ENCODE measurements around the gene EGR4. TPM values are rescaled to one million over a fixed set of nuclear protein-coding genes. Genes with fewer than 3 reads are reported as not detected.

The EGR4 gene
- total RNA-seq, 1 donor from 2014 or later, result not detected

DNA sequence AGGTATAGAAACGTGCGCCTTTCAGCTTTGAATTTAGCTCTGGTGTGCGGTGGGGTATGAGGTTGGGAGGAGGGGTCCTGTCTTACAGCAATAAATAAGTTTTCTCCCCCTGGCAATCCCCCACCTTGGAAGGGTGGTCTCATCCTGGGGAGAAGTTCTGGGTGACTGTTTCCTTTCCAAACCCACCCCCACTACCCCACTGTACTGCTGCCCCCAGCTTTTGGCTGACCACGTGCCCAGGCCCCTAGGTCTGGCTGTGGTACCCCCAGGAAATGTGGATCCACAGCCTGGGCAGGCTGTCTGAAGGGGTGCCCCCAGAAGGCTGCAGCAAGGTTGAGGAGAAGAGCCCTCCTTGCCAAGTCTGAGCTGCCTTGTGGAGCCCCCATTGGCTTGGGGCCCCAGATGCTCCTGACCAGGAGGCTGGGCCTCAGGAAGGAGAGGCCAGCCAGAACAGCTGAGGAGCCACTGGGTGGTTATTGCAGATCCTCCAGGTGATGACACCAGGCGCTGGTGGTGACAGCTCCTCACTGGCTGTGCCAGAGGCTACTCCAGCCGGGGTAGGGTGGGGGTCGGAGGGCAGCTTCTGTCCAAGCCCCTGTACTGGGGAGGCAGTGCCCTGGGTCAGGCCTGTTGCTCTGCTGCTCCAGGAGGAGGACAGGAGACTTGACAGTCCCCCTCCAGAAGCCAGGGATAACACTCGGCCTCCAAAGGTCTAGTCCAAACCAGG lies 35.0 kb downstream of the EGR4 start:
- Histone ChIP-seq H3K27ac (ENCODE audit: low read depth, low read length) (no peak overlapping the region), H3K4me3 (ENCODE audit: insufficient read depth, low read depth, low read length) (no peak overlapping the region), H3K9ac (ENCODE audit: low read length) (no peak overlapping the region), H3K79me2 (ENCODE audit: insufficient read depth, low read length) (no peaks in the 10 kb centered on the region), H3K36me3 (ENCODE audit: insufficient read depth, low read length) (peaks cover 8% of the 10 kb centered on the region), H3K9me3 (ENCODE audit: insufficient read depth, low read depth, low read length) (no peaks in the 10 kb centered on the region), H3K4me2 (ENCODE audit: low read length) (no peak overlapping the region), H4K20me1 (ENCODE audit: insufficient read depth, low read length) (peaks cover 35% of the 10 kb centered on the region), H2AFZ (ENCODE audit: low read depth, low read length) (no peak overlapping the region), H3K27me3 (ENCODE audit: insufficient read depth, low read length) (no peaks in the 10 kb centered on the region), H3K4me1 (ENCODE audit: insufficient read depth, low read length) (no peaks in the 10 kb centered on the region)
- Mint-ChIP-seq H3K36me3 (ENCODE audit: low read depth, unreplicated experiment) (peaks cover 13% of the 10 kb centered on the region), H3K4me3 (ENCODE audit: unreplicated experiment) (no peak overlapping the region), H3K27ac (ENCODE audit: unreplicated experiment) (no peak overlapping the region), H3K4me1 (ENCODE audit: low read depth, unreplicated experiment) (no peaks in the 10 kb centered on the region), H3K27me3 (ENCODE audit: low read depth, unreplicated experiment) (no peaks in the 10 kb centered on the region), H3K9me3 (ENCODE audit: unreplicated experiment) (no peaks in the 10 kb centered on the region)
- TF ChIP-seq, protein P1, sequence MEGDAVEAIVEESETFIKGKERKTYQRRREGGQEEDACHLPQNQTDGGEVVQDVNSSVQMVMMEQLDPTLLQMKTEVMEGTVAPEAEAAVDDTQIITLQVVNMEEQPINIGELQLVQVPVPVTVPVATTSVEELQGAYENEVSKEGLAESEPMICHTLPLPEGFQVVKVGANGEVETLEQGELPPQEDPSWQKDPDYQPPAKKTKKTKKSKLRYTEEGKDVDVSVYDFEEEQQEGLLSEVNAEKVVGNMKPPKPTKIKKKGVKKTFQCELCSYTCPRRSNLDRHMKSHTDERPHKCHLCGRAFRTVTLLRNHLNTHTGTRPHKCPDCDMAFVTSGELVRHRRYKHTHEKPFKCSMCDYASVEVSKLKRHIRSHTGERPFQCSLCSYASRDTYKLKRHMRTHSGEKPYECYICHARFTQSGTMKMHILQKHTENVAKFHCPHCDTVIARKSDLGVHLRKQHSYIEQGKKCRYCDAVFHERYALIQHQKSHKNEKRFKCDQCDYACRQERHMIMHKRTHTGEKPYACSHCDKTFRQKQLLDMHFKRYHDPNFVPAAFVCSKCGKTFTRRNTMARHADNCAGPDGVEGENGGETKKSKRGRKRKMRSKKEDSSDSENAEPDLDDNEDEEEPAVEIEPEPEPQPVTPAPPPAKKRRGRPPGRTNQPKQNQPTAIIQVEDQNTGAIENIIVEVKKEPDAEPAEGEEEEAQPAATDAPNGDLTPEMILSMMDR (IDR thresholded peaks at IDR 0.05; ENCODE audit: insufficient read depth, low read depth, low read length), result no peak
- no peak for TF ChIP-seq EZH2 (IDR thresholded peaks at IDR 0.05; ENCODE audit: insufficient read depth, low read length)
- FAIRE-seq (no peak), DNase-seq (ENCODE audit: low read depth) (no peak)

DNA sequence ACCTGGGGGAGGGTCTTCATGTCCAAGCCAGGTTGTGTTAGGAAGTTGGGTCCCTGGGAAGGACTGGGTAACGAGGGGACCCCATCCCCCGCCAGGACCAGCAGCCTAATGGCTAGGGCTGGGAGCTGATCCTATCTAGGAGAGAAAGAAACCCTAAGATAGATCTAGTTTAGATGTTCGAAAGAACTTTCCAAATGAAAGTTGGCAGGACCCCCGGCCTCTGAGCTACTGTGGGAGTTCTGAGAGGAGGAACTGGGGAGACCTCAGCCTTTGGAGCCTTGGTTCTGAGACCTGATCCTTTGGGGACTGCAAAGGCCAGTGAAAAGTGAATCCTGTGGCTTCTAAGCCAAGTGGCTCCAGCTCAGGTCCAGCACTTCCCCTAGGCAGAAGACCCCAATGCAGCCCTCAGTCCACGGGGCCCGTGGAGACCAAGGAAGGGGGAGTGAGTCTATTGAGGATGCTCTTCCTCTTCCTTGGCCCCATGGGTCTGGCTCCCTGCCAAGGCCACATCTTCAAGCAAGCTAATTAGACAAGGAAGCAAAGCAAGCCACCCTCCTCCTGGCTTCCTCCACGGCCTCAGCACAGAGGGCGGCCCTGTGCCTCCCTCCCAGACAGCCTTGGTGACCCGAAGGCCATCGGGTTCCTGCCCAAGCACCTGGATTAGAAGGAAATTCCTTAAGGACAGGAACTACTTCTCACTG lies 35.8 kb downstream of the EGR4 start:
- no peaks in the 10 kb centered on the region for H3K9me3 Mint-ChIP-seq (ENCODE audit: unreplicated experiment)
- no peak for FAIRE-seq
- no peak overlapping the region for H3K27ac Mint-ChIP-seq (ENCODE audit: unreplicated experiment)
- no peak for DNase-seq (ENCODE audit: low read depth)
- Histone ChIP-seq H3K36me3 (ENCODE audit: insufficient read depth, low read length) (peaks cover 16% of the 10 kb centered on the region), H2AFZ (ENCODE audit: low read depth, low read length) (no peak overlapping the region), H3K27ac (ENCODE audit: low read depth, low read length) (no peak overlapping the region), H3K4me2 (ENCODE audit: low read length) (no peak overlapping the region), H3K79me2 (ENCODE audit: insufficient read depth, low read length) (no peaks in the 10 kb centered on the region), H3K4me1 (ENCODE audit: insufficient read depth, low read length) (no peaks in the 10 kb centered on the region), H3K9ac (ENCODE audit: low read length) (no peak overlapping the region), H3K4me3 (ENCODE audit: insufficient read depth, low read depth, low read length) (no peak overlapping the region), H3K27me3 (ENCODE audit: insufficient read depth, low read length) (no peaks in the 10 kb centered on the region), H3K9me3 (ENCODE audit: insufficient read depth, low read depth, low read length) (no peaks in the 10 kb centered on the region), H4K20me1 (ENCODE audit: insufficient read depth, low read length) (peaks cover 42% of the 10 kb centered on the region)
- H3K36me3 Mint-ChIP-seq (ENCODE audit: low read depth, unreplicated experiment), result peaks cover 19% of the 10 kb centered on the region
- H3K27me3 Mint-ChIP-seq (ENCODE audit: low read depth, unreplicated experiment), result no peaks in the 10 kb centered on the region
- H3K4me3 Mint-ChIP-seq (ENCODE audit: unreplicated experiment), result no peak overlapping the region
- H3K4me1 Mint-ChIP-seq (ENCODE audit: low read depth, unreplicated experiment), result no peaks in the 10 kb centered on the region
- TF ChIP-seq EZH2 (IDR thresholded peaks at IDR 0.05; ENCODE audit: insufficient read depth, low read length), result no peak
- TF ChIP-seq, protein P1 (IDR thresholded peaks at IDR 0.05; ENCODE audit: insufficient read depth, low read depth, low read length), result no peak

DNA sequence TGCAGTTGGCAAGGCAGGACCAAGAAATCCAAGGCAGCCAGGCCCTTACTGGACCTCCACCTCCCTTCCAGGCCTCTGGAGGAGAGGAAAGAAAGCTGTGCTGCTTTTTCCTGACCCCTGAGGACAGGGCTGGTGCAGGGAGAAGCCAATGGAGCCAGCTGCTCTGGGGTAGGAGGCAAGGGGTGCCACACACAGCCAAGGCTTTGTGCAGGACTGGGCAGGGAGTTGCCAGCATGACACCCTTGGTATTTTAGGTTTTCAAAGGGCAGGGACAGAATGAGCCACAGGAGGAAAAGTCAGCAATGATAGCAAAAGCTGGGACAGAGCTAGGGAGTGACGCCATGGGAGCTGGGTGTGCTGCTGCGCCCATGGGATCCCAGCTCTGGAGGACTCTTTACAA lies 36.3 kb downstream of the EGR4 start:
- Histone ChIP-seq H3K79me2 (ENCODE audit: insufficient read depth, low read length) (no peaks in the 10 kb centered on the region), H4K20me1 (ENCODE audit: insufficient read depth, low read length) (peaks cover 42% of the 10 kb centered on the region), H3K4me2 (ENCODE audit: low read length) (no peak overlapping the region), H3K36me3 (ENCODE audit: insufficient read depth, low read length) (peaks cover 19% of the 10 kb centered on the region), H3K27ac (ENCODE audit: low read depth, low read length) (no peak overlapping the region), H3K9ac (ENCODE audit: low read length) (no peak overlapping the region), H2AFZ (ENCODE audit: low read depth, low read length) (no peak overlapping the region), H3K4me3 (ENCODE audit: insufficient read depth, low read depth, low read length) (no peak overlapping the region), H3K4me1 (ENCODE audit: insufficient read depth, low read length) (no peaks in the 10 kb centered on the region), H3K9me3 (ENCODE audit: insufficient read depth, low read depth, low read length) (no peaks in the 10 kb centered on the region), H3K27me3 (ENCODE audit: insufficient read depth, low read length) (no peaks in the 10 kb centered on the region)
- H3K4me1 Mint-ChIP-seq (ENCODE audit: low read depth, unreplicated experiment), result no peaks in the 10 kb centered on the region
- H3K4me3 Mint-ChIP-seq (ENCODE audit: unreplicated experiment), result no peak overlapping the region
- FAIRE-seq, result no peak
- peaks cover 17% of the 10 kb centered on the region for H3K36me3 Mint-ChIP-seq (ENCODE audit: low read depth, unreplicated experiment)
- no peak for DNase-seq (ENCODE audit: low read depth)
- no peak overlapping the region for H3K27ac Mint-ChIP-seq (ENCODE audit: unreplicated experiment)
- no peaks in the 10 kb centered on the region for H3K27me3 Mint-ChIP-seq (ENCODE audit: low read depth, unreplicated experiment)
- TF ChIP-seq, protein P1 (IDR thresholded peaks at IDR 0.05; ENCODE audit: insufficient read depth, low read depth, low read length), result no peak
- TF ChIP-seq EZH2 (IDR thresholded peaks at IDR 0.05; ENCODE audit: insufficient read depth, low read length), result no peak
- no peaks in the 10 kb centered on the region for H3K9me3 Mint-ChIP-seq (ENCODE audit: unreplicated experiment)

Measured in astrocyte (in vitro differentiated cells and primary cell).